Right hindlimb (tissue), 1 donor: Measurements from ENCODE around the gene KRTAP5-2.
A peak's percentile ranks its signal among the peaks of the same experiment; 100 is the strongest.
"Not testable (repeated sequence)": the region's sequence is repeated elsewhere in the genome, so short reads cannot be mapped to it uniquely, and the experiment has no call there.

ENCODE experiments used
- DNase-seq: peaks from one replicate; pipeline ENCODE4 v3.0.0-alpha.2; 2018

KRTAP5-2 gene

GRCh38 chr11:1586699-1587098 lies 11.4 kb downstream of the KRTAP5-2 start:
- no peak for DNase-seq

- DNase-seq = not testable (repeated sequence)
Measured at GRCh38 chr11:1584661-1585370, 13.3 kb downstream of the KRTAP5-2 start, which contains the start of gene KRTAP5-1. Gene KRTAP5-1, minus strand, starts transcription at chr11:1585283. Its CDS starts 34 bp downstream, at chr11:1585249.

- not testable (repeated sequence) for DNase-seq
Measured at GRCh38 chr11:1582909-1583308, 15.2 kb downstream of the KRTAP5-2 start.

- no peak for DNase-seq
Measured at GRCh38 chr11:1581976-1582375, 16.1 kb downstream of the KRTAP5-2 start.

- no peak for DNase-seq
Measured at GRCh38 chr11:1576825-1577224, 21.3 kb downstream of the KRTAP5-2 start.

- not testable (repeated sequence) for DNase-seq
Measured at GRCh38 chr11:1575756-1576155, 22.3 kb downstream of the KRTAP5-2 start.

- DNase-seq = no peak
Measured at GRCh38 chr11:1574933-1575242, 23.2 kb downstream of the KRTAP5-2 start.

GRCh38 chr11:1574238-1574932 lies 23.7 kb downstream of the KRTAP5-2 start:
- peak; percentile 60 for DNase-seq

GRCh38 chr11:1573903-1574237 lies 24.2 kb downstream of the KRTAP5-2 start:
- no peak for DNase-seq

GRCh38 chr11:1573077-1573902 lies 24.8 kb downstream of the KRTAP5-2 start:
- DNase-seq = no peak

- DNase-seq = peak; percentile 90
Measured at GRCh38 chr11:1572197-1573076, 25.7 kb downstream of the KRTAP5-2 start, which contains the start of gene DUSP8. Gene DUSP8, minus strand, starts transcription at chr11:1572271. Its CDS starts 6,445 bp downstream, at chr11:1565826.

GRCh38 chr11:1571760-1572196 lies 26.3 kb downstream of the KRTAP5-2 start:
- no peak for DNase-seq

- DNase-seq = peak; percentile 49
Measured at GRCh38 chr11:1570896-1571759, 27.0 kb downstream of the KRTAP5-2 start.

GRCh38 chr11:1570531-1570895 lies 27.6 kb downstream of the KRTAP5-2 start:
- no peak for DNase-seq

GRCh38 chr11:1570001-1570453 lies 28.1 kb downstream of the KRTAP5-2 start:
- DNase-seq = no peak

- no peak for DNase-seq
Measured at GRCh38 chr11:1569251-1569780, 28.8 kb downstream of the KRTAP5-2 start.

- DNase-seq = peak; percentile 15
Measured at GRCh38 chr11:1568441-1568911, 29.6 kb downstream of the KRTAP5-2 start.

- peak; percentile 16 for DNase-seq
Measured at GRCh38 chr11:1567721-1568100, 30.4 kb downstream of the KRTAP5-2 start.

GRCh38 chr11:1567052-1567720 lies 30.9 kb downstream of the KRTAP5-2 start:
- peak; percentile 14 for DNase-seq

- DNase-seq = no peak
Measured at GRCh38 chr11:1566381-1567051, 31.6 kb downstream of the KRTAP5-2 start.
